Mesendoderm (in vitro differentiated cells): Measurements from ENCODE around the gene VPS11.

ENCODE experiments used
- DNase-seq: peaks from one replicate; pipeline ENCODE4 v3.0.0; 2013
- H2AK5ac ChIP-seq: 2 replicates; pipeline ENCODE4 v1.6.1; 2013; ENCODE audit warnings: low read length, inconsistent platforms
- H2BK120ac ChIP-seq: 2 replicates; pipeline ENCODE4 v1.6.1; 2013; ENCODE audit warnings: low read depth, mild to moderate bottlenecking, low read length, moderate library complexity, mixed read lengths
- H2BK15ac ChIP-seq: replicated peaks from 2 replicates; pipeline ENCODE4 v1.6.1; 2013; ENCODE audit warnings: low read depth, mild to moderate bottlenecking, moderate library complexity
- H2BK5ac ChIP-seq: 2 replicates; pipeline ENCODE4 v1.6.1; 2013; ENCODE audit warnings: low read length, inconsistent platforms
- H3K18ac ChIP-seq: 2 replicates; pipeline ENCODE4 v1.6.1; 2013; ENCODE audit warnings: mild to moderate bottlenecking, low read length, mixed read lengths
- H3K23ac ChIP-seq: one replicate; pipeline ENCODE4 v1.6.1; 2013; ENCODE audit warnings: low read length
- H3K27ac ChIP-seq: 2 replicates; pipeline ENCODE4 v1.5.1; 2013; ENCODE audit warnings: low read depth, mild to moderate bottlenecking, inconsistent platforms, low read length, moderate library complexity
- H3K27me3 ChIP-seq: 2 replicates; pipeline ENCODE4 v1.6.1; 2013; ENCODE audit warnings: low read length, control low read depth, mild to moderate bottlenecking, inconsistent platforms; ENCODE audit not compliant: insufficient read depth, poor library complexity
- H3K36me3 ChIP-seq: 2 replicates; pipeline ENCODE4 v1.6.1; 2013; ENCODE audit warnings: low read length, inconsistent platforms; ENCODE audit not compliant: control insufficient read depth, insufficient read depth
- H3K4ac ChIP-seq: one replicate; pipeline ENCODE4 v1.6.1; 2013; ENCODE audit warnings: low read depth, mild to moderate bottlenecking, low read length, moderate library complexity
- H3K4me1 ChIP-seq: 2 replicates; pipeline ENCODE4 v1.6.1; 2013; ENCODE audit warnings: low read depth, low read length, inconsistent platforms; ENCODE audit not compliant: control insufficient read depth
- H3K4me2 ChIP-seq: 2 replicates; pipeline ENCODE4 v1.6.1; 2013; ENCODE audit warnings: low read length
- H3K4me3 ChIP-seq: 2 replicates; pipeline ENCODE4 v1.5.1; 2013; ENCODE audit warnings: mild to moderate bottlenecking, low read length
- H3K56ac ChIP-seq: one replicate; pipeline ENCODE4 v1.6.1; 2013; ENCODE audit warnings: low read length
- H3K79me1 ChIP-seq: 2 replicates; pipeline ENCODE4 v1.6.1; 2013; ENCODE audit warnings: low read length, inconsistent platforms
- H3K79me2 ChIP-seq: 2 replicates; pipeline ENCODE4 v1.6.1; 2013; ENCODE audit warnings: mild to moderate bottlenecking, low read length; ENCODE audit not compliant: control insufficient read depth, insufficient read depth
- H3K9ac ChIP-seq: 2 replicates; pipeline ENCODE4 v1.6.1; 2013; ENCODE audit warnings: low read length, inconsistent platforms
- H4K5ac ChIP-seq: one replicate; pipeline ENCODE4 v1.6.1; 2013; ENCODE audit warnings: low read length
- H4K8ac ChIP-seq: one replicate; pipeline ENCODE4 v1.6.1; 2013; ENCODE audit warnings: low read depth, mild to moderate bottlenecking, control low read depth, low read length, moderate library complexity
- WGBS: extraction: QIAGEN DNeasy Blood & Tissue Kit; methylation state at CpG from one replicate; pipeline ENCODE4 v1.1.7; 2013; ENCODE audit warnings: low lambda C conversion rate, missing lambda C conversion rate; ENCODE audit not compliant: insufficient coverage; ENCODE audit errors: extremely low coverage; 5-methylcytosine and 5-hydroxymethylcytosine counted together

VPS11 gene

GRCh38 chr11:119108857-119109221 is 41.2 kb downstream of the VPS11 start:
- H3K23ac ChIP-seq, result no peak overlapping the region
- no peak overlapping the region for H2BK5ac ChIP-seq
- H3K27me3 ChIP-seq, result no peaks in the 10 kb centered on the region
- no peak overlapping the region for H3K4me3 ChIP-seq
- no peak overlapping the region for H2BK15ac ChIP-seq
- no peak for DNase-seq
- no peaks in the 10 kb centered on the region for H3K79me2 ChIP-seq
- no peak overlapping the region for H3K27ac ChIP-seq
- H3K79me1 ChIP-seq, result no peaks in the 10 kb centered on the region
- no peak overlapping the region for H2BK120ac ChIP-seq
- no peak overlapping the region for H3K9ac ChIP-seq
- no peaks in the 10 kb centered on the region for H3K36me3 ChIP-seq
- no peak overlapping the region for H4K8ac ChIP-seq
- H4K5ac ChIP-seq, result no peak overlapping the region
- no peak overlapping the region for H3K56ac ChIP-seq
- H3K4me1 ChIP-seq, result peaks cover 13% of the 10 kb centered on the region
- WGBS, result no CpG with 5 or more reads among the region's 2 CpGs
- H2AK5ac ChIP-seq, result no peak overlapping the region
- H3K18ac ChIP-seq, result no peak overlapping the region
- peak overlapping the region; percentile 1 for H3K4me2 ChIP-seq
- H3K4ac ChIP-seq, result no peak overlapping the region

- Histone ChIP-seq H3K18ac (no peak overlapping the region), H3K27ac (no peak overlapping the region), H3K4me2 (no peak overlapping the region), H3K36me3 (no peaks in the 10 kb centered on the region), H3K23ac (no peak overlapping the region), H3K9ac (no peak overlapping the region), H3K79me2 (no peaks in the 10 kb centered on the region), H4K8ac (no peak overlapping the region), H3K79me1 (no peaks in the 10 kb centered on the region), H3K4me3 (no peak overlapping the region), H3K4ac (no peak overlapping the region), H2AK5ac (no peak overlapping the region), H2BK120ac (no peak overlapping the region), H3K27me3 (no peaks in the 10 kb centered on the region), H2BK5ac (no peak overlapping the region), H4K5ac (no peak overlapping the region), H3K56ac (no peak overlapping the region), H2BK15ac (no peak overlapping the region), H3K4me1 (peaks cover 13% of the 10 kb centered on the region)
- no peak for DNase-seq
- no CpG with 5 or more reads among the region's 3 CpGs for WGBS
Observed at GRCh38 chr11:119109843-119110242, 42.2 kb downstream of the VPS11 start.

- H3K27me3 ChIP-seq, result no peaks in the 10 kb centered on the region
- H3K79me2 ChIP-seq, result no peaks in the 10 kb centered on the region
- no peak overlapping the region for H3K18ac ChIP-seq
- no peak overlapping the region for H3K4me3 ChIP-seq
- no peak overlapping the region for H2BK15ac ChIP-seq
- no peak overlapping the region for H3K4me2 ChIP-seq
- WGBS, result no CpG with 5 or more reads among the region's 10 CpGs
- H4K8ac ChIP-seq, result no peak overlapping the region
- H3K4ac ChIP-seq, result no peak overlapping the region
- peaks cover 13% of the 10 kb centered on the region for H3K4me1 ChIP-seq
- H3K79me1 ChIP-seq, result no peaks in the 10 kb centered on the region
- H3K56ac ChIP-seq, result peak overlapping the region; percentile 15
- H3K36me3 ChIP-seq, result no peaks in the 10 kb centered on the region
- no peak overlapping the region for H2BK120ac ChIP-seq
- H3K23ac ChIP-seq, result no peak overlapping the region
- H3K9ac ChIP-seq, result no peak overlapping the region
- H2AK5ac ChIP-seq, result no peak overlapping the region
- no peak overlapping the region for H3K27ac ChIP-seq
- H4K5ac ChIP-seq, result no peak overlapping the region
- no peak overlapping the region for H2BK5ac ChIP-seq
- no peak for DNase-seq
Observed at GRCh38 chr11:119110439-119110838, 42.8 kb downstream of the VPS11 start.

- no peaks in the 10 kb centered on the region for H3K79me1 ChIP-seq
- no peak overlapping the region for H3K4me2 ChIP-seq
- WGBS, result no CpG with 5 or more reads among the region's 11 CpGs
- H3K4me1 ChIP-seq, result peaks cover 11% of the 10 kb centered on the region
- H2BK5ac ChIP-seq, result no peak overlapping the region
- no peak overlapping the region for H2BK120ac ChIP-seq
- no peak overlapping the region for H3K9ac ChIP-seq
- H3K56ac ChIP-seq, result no peak overlapping the region
- no peak overlapping the region for H4K5ac ChIP-seq
- H2BK15ac ChIP-seq, result no peak overlapping the region
- no peak overlapping the region for H2AK5ac ChIP-seq
- H3K36me3 ChIP-seq, result no peaks in the 10 kb centered on the region
- no peaks in the 10 kb centered on the region for H3K27me3 ChIP-seq
- no peaks in the 10 kb centered on the region for H3K79me2 ChIP-seq
- no peak overlapping the region for H4K8ac ChIP-seq
- DNase-seq, result no peak
- no peak overlapping the region for H3K27ac ChIP-seq
- H3K23ac ChIP-seq, result no peak overlapping the region
- H3K4me3 ChIP-seq, result no peak overlapping the region
- no peak overlapping the region for H3K18ac ChIP-seq
- no peak overlapping the region for H3K4ac ChIP-seq
Observed at GRCh38 chr11:119111361-119111925, 43.8 kb downstream of the VPS11 start.

- no peak overlapping the region for H4K8ac ChIP-seq
- H3K27ac ChIP-seq, result no peak overlapping the region
- no peak for DNase-seq
- no peaks in the 10 kb centered on the region for H3K27me3 ChIP-seq
- H2BK15ac ChIP-seq, result no peak overlapping the region
- no peak overlapping the region for H3K4ac ChIP-seq
- H3K79me2 ChIP-seq, result no peaks in the 10 kb centered on the region
- whole genome bisulfite sequencing, result no CpG with 5 or more reads among the region's 12 CpGs
- no peak overlapping the region for H3K18ac ChIP-seq
- no peaks in the 10 kb centered on the region for H3K79me1 ChIP-seq
- H4K5ac ChIP-seq, result no peak overlapping the region
- H3K4me1 ChIP-seq, result peaks cover 8% of the 10 kb centered on the region
- no peak overlapping the region for H2AK5ac ChIP-seq
- no peaks in the 10 kb centered on the region for H3K36me3 ChIP-seq
- no peak overlapping the region for H3K56ac ChIP-seq
- no peak overlapping the region for H3K23ac ChIP-seq
- H3K9ac ChIP-seq, result no peak overlapping the region
- H2BK120ac ChIP-seq, result no peak overlapping the region
- no peak overlapping the region for H2BK5ac ChIP-seq
- H3K4me3 ChIP-seq, result no peak overlapping the region
- H3K4me2 ChIP-seq, result no peak overlapping the region
Observed at GRCh38 chr11:119112314-119113020, 44.8 kb downstream of the VPS11 start.

GRCh38 chr11:119113716-119114115 is 46.1 kb downstream of the VPS11 start:
- Histone ChIP-seq H2BK15ac (no peak overlapping the region), H3K18ac (no peak overlapping the region), H4K5ac (no peak overlapping the region), H3K4me2 (no peak overlapping the region), H3K4ac (no peak overlapping the region), H3K23ac (no peak overlapping the region), H3K9ac (no peak overlapping the region), H3K79me1 (no peaks in the 10 kb centered on the region), H3K56ac (no peak overlapping the region), H3K27me3 (no peaks in the 10 kb centered on the region), H3K4me1 (peaks cover 2% of the 10 kb centered on the region), H2BK5ac (no peak overlapping the region), H4K8ac (no peak overlapping the region), H3K79me2 (no peaks in the 10 kb centered on the region), H2AK5ac (no peak overlapping the region), H3K36me3 (no peaks in the 10 kb centered on the region), H3K4me3 (no peak overlapping the region), H3K27ac (no peak overlapping the region), H2BK120ac (no peak overlapping the region)
- no CpG with 5 or more reads among the region's 9 CpGs for WGBS
- DNase-seq, result no peak
